Measurements from ENCODE around the gene ELOB.

ELOB gene

GRCh38 chr16:2775765-2776499 is 1.1 kb downstream of the ELOB start:
- H3K79me2 ChIP-seq (ENCODE audit: insufficient read depth, low read length), result peaks cover 14% of the 10 kb centered on the region
- H3K4me1 ChIP-seq (ENCODE audit: insufficient read depth, low read length, severe bottlenecking), result peaks cover 24% of the 10 kb centered on the region
- peak overlapping the region; percentile 97 for H3K9ac ChIP-seq (ENCODE audit: low read length)
- no peak overlapping the region for H2AFZ ChIP-seq (ENCODE audit: low read length)
- no peaks in the 10 kb centered on the region for H3K9me3 ChIP-seq (ENCODE audit: low read length)
- no peaks in the 10 kb centered on the region for H3K27me3 ChIP-seq (ENCODE audit: insufficient read depth, low read length)
- peaks cover 39% of the 10 kb centered on the region for H3K36me3 ChIP-seq (ENCODE audit: insufficient read depth, low read length)
- no peaks in the 10 kb centered on the region for H3K9me2 ChIP-seq (ENCODE audit: low read depth, low read length)
- H3F3A ChIP-seq (ENCODE audit: insufficient read depth, low read length), result no peaks in the 10 kb centered on the region
- peak overlapping the region; percentile 99 for H3K4me2 ChIP-seq (ENCODE audit: low read length)
- H3K27ac ChIP-seq (ENCODE audit: low read depth, low read length, poor library complexity, severe bottlenecking), result peak overlapping the region; percentile 24
- H4K20me1 ChIP-seq (ENCODE audit: insufficient read depth, low read length), result no peaks in the 10 kb centered on the region
- TF ChIP-seq EZH2 (IDR thresholded peaks at IDR 0.05; ENCODE audit: borderline replicate concordance, low read length) (no peak), CTCF (IDR thresholded peaks at IDR 0.05; ENCODE audit: low read length) (no peak)
- peak overlapping the region; percentile 94 for H3K4me3 ChIP-seq (ENCODE audit: low read depth, low read length, poor library complexity, severe bottlenecking)

GRCh38 chr16:2775131-2775716 is 1.9 kb downstream of the ELOB start:
- no peaks in the 10 kb centered on the region for H3K9me2 ChIP-seq (ENCODE audit: low read depth, low read length)
- no peaks in the 10 kb centered on the region for H3F3A ChIP-seq (ENCODE audit: insufficient read depth, low read length)
- H3K4me1 ChIP-seq (ENCODE audit: insufficient read depth, low read length, severe bottlenecking), result peaks cover 24% of the 10 kb centered on the region
- TF ChIP-seq EZH2 (IDR thresholded peaks at IDR 0.05; ENCODE audit: borderline replicate concordance, low read length), result no peak
- TF ChIP-seq CTCF (IDR thresholded peaks at IDR 0.05; ENCODE audit: low read length), result no peak
- H3K27ac ChIP-seq (ENCODE audit: low read depth, low read length, poor library complexity, severe bottlenecking), result peak overlapping the region; percentile 43
- peak overlapping the region; percentile 97; the same call in 1 of the 2 replicates for H3K9ac ChIP-seq (ENCODE audit: low read length)
- H3K4me3 ChIP-seq (ENCODE audit: low read depth, low read length, poor library complexity, severe bottlenecking), result peak overlapping the region; percentile 94
- no peaks in the 10 kb centered on the region for H3K9me3 ChIP-seq (ENCODE audit: low read length)
- H3K79me2 ChIP-seq (ENCODE audit: insufficient read depth, low read length), result peaks cover 14% of the 10 kb centered on the region
- H3K36me3 ChIP-seq (ENCODE audit: insufficient read depth, low read length), result peaks cover 46% of the 10 kb centered on the region
- H2AFZ ChIP-seq (ENCODE audit: low read length), result no peak overlapping the region
- H4K20me1 ChIP-seq (ENCODE audit: insufficient read depth, low read length), result no peaks in the 10 kb centered on the region
- no peaks in the 10 kb centered on the region for H3K27me3 ChIP-seq (ENCODE audit: insufficient read depth, low read length)
- H3K4me2 ChIP-seq (ENCODE audit: low read length), result peak overlapping the region; percentile 99

GRCh38 chr16:2774161-2774891 is 2.8 kb downstream of the ELOB start:
- no peaks in the 10 kb centered on the region for H4K20me1 ChIP-seq (ENCODE audit: insufficient read depth, low read length)
- H3K27ac ChIP-seq (ENCODE audit: low read depth, low read length, poor library complexity, severe bottlenecking), result peak overlapping the region; percentile 43

More at GRCh38 chr16:2774161-2774891, 2.8 kb downstream of the ELOB start:
- H3K4me2 ChIP-seq (ENCODE audit: low read length), result no peak overlapping the region
- peaks cover 55% of the 10 kb centered on the region for H3K36me3 ChIP-seq (ENCODE audit: insufficient read depth, low read length)
- no peaks in the 10 kb centered on the region for H3K27me3 ChIP-seq (ENCODE audit: insufficient read depth, low read length)
- no peak overlapping the region for H2AFZ ChIP-seq (ENCODE audit: low read length)
- no peaks in the 10 kb centered on the region for H3F3A ChIP-seq (ENCODE audit: insufficient read depth, low read length)
- H3K9me2 ChIP-seq (ENCODE audit: low read depth, low read length), result no peaks in the 10 kb centered on the region
- no peak overlapping the region; the same call in 1 of the 2 replicates for H3K9ac ChIP-seq (ENCODE audit: low read length)
- TF ChIP-seq CTCF (IDR thresholded peaks at IDR 0.05; ENCODE audit: low read length) (no peak), EZH2 (IDR thresholded peaks at IDR 0.05; ENCODE audit: borderline replicate concordance, low read length) (no peak)
- no peaks in the 10 kb centered on the region for H3K9me3 ChIP-seq (ENCODE audit: low read length)
- no peak overlapping the region for H3K4me3 ChIP-seq (ENCODE audit: low read depth, low read length, poor library complexity, severe bottlenecking)
- peaks cover 14% of the 10 kb centered on the region for H3K79me2 ChIP-seq (ENCODE audit: insufficient read depth, low read length)
- peaks cover 24% of the 10 kb centered on the region for H3K4me1 ChIP-seq (ENCODE audit: insufficient read depth, low read length, severe bottlenecking)
